ENCODE measurements around the gene BMPR1A.

- no peak for TF ChIP-seq CTCF (conservative IDR thresholded peaks at IDR 0.05; ENCODE audit: low read depth in 2 of 2)
- TF ChIP-seq POLR2AphosphoS5 (IDR thresholded peaks at IDR 0.05; ENCODE audit: low read depth), result no peak
- no peak for TF ChIP-seq CREB1 (CRISPR knock-in tag; IDR thresholded peaks at IDR 0.05; ENCODE audit: low read depth)
- TF ChIP-seq EZH2 (IDR thresholded peaks at IDR 0.05; ENCODE audit: low read depth, unreplicated experiment), result no peak
- TF ChIP-seq REST (IDR thresholded peaks at IDR 0.05; ENCODE audit: unreplicated experiment), result no peak
- no peak for TF ChIP-seq JUNB (IDR thresholded peaks at IDR 0.05; ENCODE audit: unreplicated experiment)
- TF ChIP-seq EZH2phosphoT487 (IDR thresholded peaks at IDR 0.05; ENCODE audit: unreplicated experiment), result no peak
- no peak for TF ChIP-seq STAT1 (IDR thresholded peaks at IDR 0.05; ENCODE audit: unreplicated experiment)
- no peak for TF ChIP-seq ETS1 (IDR thresholded peaks at IDR 0.05)
- no peak for TF ChIP-seq NANOG (IDR thresholded peaks at IDR 0.05; ENCODE audit: borderline replicate concordance)
Measured at GRCh38 chr10:86944471-86944870, 188.1 kb downstream of the BMPR1A start.
